PFSK-1 (cell line): Measurements from ENCODE around the gene SLC5A5. TPM values are rescaled to one million over a fixed set of nuclear protein-coding genes. Genes with fewer than 3 reads are reported as not detected.

Source experiments
- FOXP2 ChIP-seq: optimal IDR thresholded peaks from 2 replicates; pipeline ENCODE3; 2011; ENCODE audit warnings: borderline replicate concordance, control low read depth, inconsistent platforms; ENCODE audit not compliant: insufficient read depth; ENCODE audit errors: extremely low read length, extremely low read depth
- POLR2AphosphoS5 ChIP-seq: IDR thresholded peaks from 2 replicates; pipeline ENCODE4 v1.6.1; 2012; ENCODE audit warnings: low read depth, mild to moderate bottlenecking, control low read depth, low read length, moderate library complexity
- REST ChIP-seq, 2 experiments: IDR thresholded peaks; 2 replicates each; pipeline versions ENCODE4 v1.6.1 to v1.8.0; 2011 to 2012; ENCODE audit warnings: low read depth in 2 of 2, low read length in 2 of 2, control low read depth in 1 of 2, inconsistent platforms in 1 of 2, mild to moderate bottlenecking in 1 of 2, moderate library complexity in 1 of 2; ENCODE audit not compliant: insufficient read depth in 1 of 2
- SIN3A ChIP-seq: IDR thresholded peaks from 2 replicates; pipeline ENCODE4 v1.6.1; 2012; ENCODE audit warnings: mild to moderate bottlenecking, low read length, moderate library complexity, borderline replicate concordance; ENCODE audit not compliant: insufficient read depth
- TAF1 ChIP-seq: IDR thresholded peaks from 2 replicates; pipeline ENCODE4 v1.6.1; 2012; ENCODE audit warnings: low read length, control low read depth, borderline replicate concordance; ENCODE audit not compliant: insufficient read depth
- polyA plus RNA-seq: library from polyadenylated mRNA; unstranded; fragments of >200 nt; gene quantifications from one replicate; pipeline ENCODE4 v1.2.1, GENCODE V29; 2012; ENCODE audit warnings: low read depth, missing spikeins; ENCODE audit not compliant: insufficient read length

Gene SLC5A5
- 0.09 TPM for polyA plus RNA-seq

GRCh38 chr19:17871878-17872250 is at the start of gene SLC5A5:
Gene SLC5A5 (plus strand): TSS chr19:17871945. CDS start chr19:17872320, 375 bp downstream.
- TF ChIP-seq TAF1 (no peak), SIN3A (no peak), POLR2AphosphoS5 (no peak), FOXP2 (no peak)

GRCh38 chr19:17824339-17824738 is 47.4 kb upstream of the SLC5A5 start:
- no peak for TF ChIP-seq TAF1
- TF ChIP-seq SIN3A, result no peak
- no peak for TF ChIP-seq FOXP2
- TF ChIP-seq REST (IDR thresholded peaks at IDR 0.05; ENCODE audit: insufficient read depth in 1 of 2, low read depth in 2 of 2, low read length in 2 of 2), result no peak
- TF ChIP-seq POLR2AphosphoS5, result no peak

GRCh38 chr19:17826508-17827056 is 45.2 kb upstream of the SLC5A5 start:
- TF ChIP-seq REST (IDR thresholded peaks at IDR 0.05; ENCODE audit: insufficient read depth in 1 of 2, low read depth in 2 of 2, low read length in 2 of 2), result no peak
- no peak for TF ChIP-seq FOXP2
- no peak for TF ChIP-seq POLR2AphosphoS5
- no peak for TF ChIP-seq TAF1
- TF ChIP-seq SIN3A, result no peak

GRCh38 chr19:17829855-17830566 is 41.7 kb upstream of the SLC5A5 start:
- TF ChIP-seq FOXP2, result no peak
- no peak for TF ChIP-seq REST (IDR thresholded peaks at IDR 0.05; ENCODE audit: insufficient read depth in 1 of 2, low read depth in 2 of 2, low read length in 2 of 2)
- TF ChIP-seq SIN3A, result no peak
- no peak for TF ChIP-seq TAF1
- no peak for TF ChIP-seq POLR2AphosphoS5

- TF ChIP-seq SIN3A (no peak), REST (IDR thresholded peaks at IDR 0.05; ENCODE audit: insufficient read depth in 1 of 2, low read depth in 2 of 2, low read length in 2 of 2) (no peak), POLR2AphosphoS5 (no peak), TAF1 (no peak), FOXP2 (no peak)
These were observed 41.0 kb upstream of the SLC5A5 start for GRCh38 chr19:17830567-17831418.
